ENCODE results near the gene NDST1. TPM values are rescaled to one million over a fixed set of nuclear protein-coding genes. Genes with fewer than 3 reads are reported as not detected.
A peak's percentile ranks its signal among the peaks of the same experiment; 100 is the strongest.

NDST1 gene
- total and polyA plus RNA-seq, 2 of the 8 experiments (the other 6 are each of a cell fraction or from before 2014, with no cell fraction given): 27.0 to 72.0 TPM

GRCh38 chr5:150576449-150576949 lies 68.6 kb downstream of the NDST1 start:
- Histone ChIP-seq H3K9me3 (ENCODE audit: insufficient read depth in 2 of 2, low read depth in 1 of 2, low read length in 1 of 2) (no peaks in the 10 kb centered on the region), H3K79me2 (ENCODE audit: control insufficient read depth in 1 of 2, insufficient read depth in 2 of 2, low read length in 2 of 2) (no peaks in the 10 kb centered on the region), H3K4me3 (ENCODE audit: extremely low read depth in 1 of 4, insufficient read depth in 2 of 4, low read depth in 3 of 4, low read length in 4 of 4) (no peak overlapping the region), H3K14ac (ENCODE audit: insufficient read length) (no peak overlapping the region), H3K79me1 (ENCODE audit: low read depth, low read length) (no peaks in the 10 kb centered on the region), H3K4me2 (ENCODE audit: insufficient read depth in 1 of 2, low read depth in 2 of 2, low read length in 2 of 2) (no peak overlapping the region), H3K4me1 (replicated peaks in 1 of 4; ENCODE audit: control insufficient read depth in 3 of 4, insufficient read depth in 4 of 4, low read length in 3 of 4) (no peaks in the 10 kb centered on the region), H4K20me1 (replicated peaks in 1 of 2; ENCODE audit: control insufficient read depth in 1 of 2, insufficient read depth in 2 of 2, low read length in 2 of 2) (peaks cover 0 to 2% of the 10 kb centered on the region in 2 experiments), H2BK12ac (ENCODE audit: low read depth, low read length) (no peak overlapping the region), H3K27me3 (replicated peaks in 1 of 4; ENCODE audit: control insufficient read depth in 3 of 4, extremely low read depth in 1 of 4, insufficient read depth in 3 of 4, low read length in 3 of 4) (no peaks in the 10 kb centered on the region), H2BK15ac (ENCODE audit: low read length) (no peak overlapping the region), H2BK120ac (replicated peaks; ENCODE audit: low read depth, low read length) (no peak overlapping the region), H2AK5ac (ENCODE audit: low read depth, low read length) (no peak overlapping the region), H4K5ac (ENCODE audit: insufficient read length, low read depth, low read length) (no peak overlapping the region), H4K91ac (replicated peaks; ENCODE audit: insufficient read length, low read length) (no peak overlapping the region), H3K27ac (ENCODE audit: low read depth, low read length) (no peak overlapping the region), H3K4ac (replicated peaks; ENCODE audit: insufficient read length, low read depth, low read length) (no peak overlapping the region), H2BK20ac (ENCODE audit: low read length) (no peak overlapping the region), H3K9ac (replicated peaks in 1 of 4; ENCODE audit: extremely low read depth in 1 of 4, low read depth in 3 of 4, low read length in 3 of 4) (no peak overlapping the region), H3K18ac (ENCODE audit: extremely low read depth, low read length) (no peak overlapping the region), H2BK5ac (ENCODE audit: low read depth, low read length) (no peak overlapping the region), H3K23me2 (ENCODE audit: low read depth, low read length) (no peaks in the 10 kb centered on the region), H4K8ac (ENCODE audit: extremely low read depth, insufficient read depth, low read length) (peak overlapping the region; percentile 57; the same call in 1 of the 2 replicates), H3K56ac (replicated peaks; ENCODE audit: insufficient read length, low read depth, low read length) (no peak overlapping the region), H3K36me3 (ENCODE audit: control insufficient read depth in 2 of 4, insufficient read depth in 4 of 4, low read length in 3 of 4) (no peaks in the 10 kb centered on the region), H2AFZ (ENCODE audit: low read length) (no peak overlapping the region), H3K23ac (ENCODE audit: insufficient read length) (no peak overlapping the region)
- POLR2A ChIA-PET (ENCODE audit: partially characterized antibody): interaction anchor here (1.1 to 1.9 kb wide), 4 partner anchors 9 to 124 kb away, joined by 3 to 5 read pairs (median 4); partner anchors contain the start of gene RBM22
- no peak for FAIRE-seq
- WGBS, 2 experiments (ENCODE audit: extremely low coverage in 1 of 2, insufficient coverage in 1 of 2, insufficient read length in 1 of 2, insufficient replicate concordance in 2 of 2, low coverage in 1 of 2, low lambda C conversion rate in 2 of 2, missing lambda C conversion rate in 1 of 2): 93% methylated on average over 7 of the region's 7 CpGs; no CpG with 5 or more reads in 1 of the 2 experiments
- DNase-seq (ENCODE audit: low read depth in 1 of 2, low spot score in 2 of 2): no peak
- CTCF ChIA-PET (ENCODE audit: partially characterized antibody): interaction anchor here (0.5 to 9.1 kb wide), 16 partner anchors 10 to 465 kb away, joined by 3 to 98 read pairs (median 4); no protein-coding TSS in a partner anchor
- TF ChIP-seq CTBP2 (IDR thresholded peaks at IDR 0.05; ENCODE audit: borderline replicate concordance, insufficient read depth, insufficient read length, low read length) (no peak), POLR2A (IDR thresholded peaks at IDR 0.05; ENCODE audit: control extremely low read depth in 1 of 2, low read depth in 2 of 2, low read length in 2 of 2) (no peak), FOSL1 (IDR thresholded peaks at IDR 0.05; ENCODE audit: insufficient read depth, low read depth, low read length) (no peak), CEBPB (IDR thresholded peaks at IDR 0.05; ENCODE audit: low read depth, low read length) (no peak), TBP (IDR thresholded peaks at IDR 0.05; ENCODE audit: low read depth, low read length) (no peak), SP4 (IDR thresholded peaks at IDR 0.05; ENCODE audit: low read length) (no peak), CBX8 (IDR thresholded peaks at IDR 0.05; ENCODE audit: borderline replicate concordance, low read depth, low read length) (no peak), GABPA (IDR thresholded peaks at IDR 0.05; ENCODE audit: borderline replicate concordance, insufficient read depth, low read length) (no peak), TAF1 (IDR thresholded peaks at IDR 0.05; ENCODE audit: low read depth, low read length) (no peak), RAD21 (IDR thresholded peaks at IDR 0.05 in 1 of 2, conservative IDR thresholded peaks at IDR 0.05 in 1 of 2; ENCODE audit: low read depth in 2 of 2, low read length in 2 of 2) (no peak), CHD2 (IDR thresholded peaks at IDR 0.05; ENCODE audit: low read length) (no peak), EP300 (IDR thresholded peaks at IDR 0.05; ENCODE audit: borderline replicate concordance in 1 of 2, low read depth in 2 of 2, low read length in 2 of 2) (no peak), SUZ12 (IDR thresholded peaks at IDR 0.05; ENCODE audit: low read length) (no peak), SIX5 (IDR thresholded peaks at IDR 0.05; ENCODE audit: low read depth, low read length) (no peak)
